ENCODE data around the gene LRRC3.

DNA sequence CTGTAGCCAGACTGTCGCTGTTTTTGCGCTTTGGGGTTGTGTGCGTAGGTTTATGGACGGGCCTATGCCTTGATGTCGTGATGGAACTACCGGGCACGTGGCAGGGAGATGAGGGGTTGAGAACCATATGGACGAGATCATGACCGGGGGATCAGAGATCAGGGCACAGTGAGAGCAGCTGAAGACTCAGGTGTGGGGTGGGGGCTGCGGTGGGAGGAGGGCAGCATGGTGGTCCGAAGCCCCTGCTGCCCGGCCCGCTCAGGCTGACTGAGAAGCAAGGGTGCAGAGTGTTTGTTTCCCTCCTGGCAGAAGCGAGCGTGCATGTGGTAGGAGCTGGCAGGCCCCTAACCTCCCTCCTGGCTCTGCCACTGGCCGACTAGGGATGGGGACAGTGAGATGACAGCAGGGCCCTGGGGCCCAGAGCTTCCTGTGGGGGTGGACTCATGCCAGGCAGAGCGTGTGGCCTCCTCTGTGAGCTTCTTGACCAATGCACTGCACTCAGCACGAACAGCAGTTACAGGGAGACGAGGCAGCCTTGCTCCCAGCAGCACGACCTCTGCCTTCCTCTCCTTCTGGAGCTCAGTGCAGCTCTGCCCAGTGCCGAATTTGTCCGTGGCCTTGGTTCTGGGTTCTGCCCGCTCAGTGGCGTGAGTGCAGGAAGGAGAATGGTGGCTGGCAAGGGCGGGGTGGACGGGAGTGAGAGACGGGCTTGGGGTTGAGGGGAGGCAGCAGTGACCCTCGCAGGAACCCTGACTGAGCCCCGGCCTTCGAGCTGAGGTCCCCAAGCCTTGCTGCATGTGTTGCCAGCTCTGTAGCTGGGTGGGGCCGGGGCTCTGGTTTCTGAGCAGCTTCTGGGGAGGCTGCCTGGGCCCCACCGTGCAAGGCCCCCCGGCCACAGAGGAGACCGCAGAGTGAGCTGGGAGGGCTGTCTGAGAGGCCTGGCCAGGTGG, 22.2 kb upstream of the LRRC3 start:
- TF ChIP-seq, protein P1, sequence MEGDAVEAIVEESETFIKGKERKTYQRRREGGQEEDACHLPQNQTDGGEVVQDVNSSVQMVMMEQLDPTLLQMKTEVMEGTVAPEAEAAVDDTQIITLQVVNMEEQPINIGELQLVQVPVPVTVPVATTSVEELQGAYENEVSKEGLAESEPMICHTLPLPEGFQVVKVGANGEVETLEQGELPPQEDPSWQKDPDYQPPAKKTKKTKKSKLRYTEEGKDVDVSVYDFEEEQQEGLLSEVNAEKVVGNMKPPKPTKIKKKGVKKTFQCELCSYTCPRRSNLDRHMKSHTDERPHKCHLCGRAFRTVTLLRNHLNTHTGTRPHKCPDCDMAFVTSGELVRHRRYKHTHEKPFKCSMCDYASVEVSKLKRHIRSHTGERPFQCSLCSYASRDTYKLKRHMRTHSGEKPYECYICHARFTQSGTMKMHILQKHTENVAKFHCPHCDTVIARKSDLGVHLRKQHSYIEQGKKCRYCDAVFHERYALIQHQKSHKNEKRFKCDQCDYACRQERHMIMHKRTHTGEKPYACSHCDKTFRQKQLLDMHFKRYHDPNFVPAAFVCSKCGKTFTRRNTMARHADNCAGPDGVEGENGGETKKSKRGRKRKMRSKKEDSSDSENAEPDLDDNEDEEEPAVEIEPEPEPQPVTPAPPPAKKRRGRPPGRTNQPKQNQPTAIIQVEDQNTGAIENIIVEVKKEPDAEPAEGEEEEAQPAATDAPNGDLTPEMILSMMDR (IDR thresholded peaks at IDR 0.05), result no peak
- TF ChIP-seq POLR2A (IDR thresholded peaks at IDR 0.05), result no peak

Data from adrenal gland (tissue), 5 donors.